NOMO-1 treated with dmso at 0.1 percent for 144 hours (cell line): ENCODE data around the gene C10orf90.

Experiments used
- DNase-seq: peaks from one replicate; lab custom pipeline; 2025; ENCODE audit not compliant: unreplicated experiment; lab: John Stamatoyannopoulos, UW

Gene C10orf90

GRCh38 chr10:126670056-126670894 lies at the start of gene C10orf90:
C10orf90 (minus strand) TSS chr10:126670693; CDS start chr10:126670480, 213 bp downstream.
- no peak for DNase-seq

GRCh38 chr10:126716366-126716765 lies 45.9 kb upstream of the C10orf90 start:
- no peak for DNase-seq

- DNase-seq = no peak
These were observed 43.1 kb upstream of the C10orf90 start for GRCh38 chr10:126713594-126713993.

- DNase-seq = no peak
These were observed 42.2 kb upstream of the C10orf90 start for GRCh38 chr10:126712681-126713080.

GRCh38 chr10:126705951-126706565 lies 35.6 kb upstream of the C10orf90 start:
- DNase-seq = no peak

- no peak for DNase-seq
These were observed 34.6 kb upstream of the C10orf90 start for GRCh38 chr10:126705131-126705530.

- no peak for DNase-seq
These were observed 34.2 kb upstream of the C10orf90 start for GRCh38 chr10:126704649-126705048.

- DNase-seq = no peak
These were observed 31.7 kb upstream of the C10orf90 start for GRCh38 chr10:126702181-126702580.

GRCh38 chr10:126701526-126701925 lies 31.0 kb upstream of the C10orf90 start:
- no peak for DNase-seq

- DNase-seq = no peak
These were observed 26.2 kb upstream of the C10orf90 start for GRCh38 chr10:126696684-126697083.

GRCh38 chr10:126691456-126691855 lies 21.0 kb upstream of the C10orf90 start:
- DNase-seq = no peak

- DNase-seq = no peak
These were observed 20.0 kb upstream of the C10orf90 start for GRCh38 chr10:126690534-126690933.

GRCh38 chr10:126689461-126689994 lies 19.0 kb upstream of the C10orf90 start:
- DNase-seq = no peak

- no peak for DNase-seq
These were observed 16.7 kb upstream of the C10orf90 start for GRCh38 chr10:126687121-126687606.

- DNase-seq = no peak
These were observed 16.2 kb upstream of the C10orf90 start for GRCh38 chr10:126686719-126687118.

- DNase-seq = no peak
These were observed 15.8 kb upstream of the C10orf90 start for GRCh38 chr10:126686268-126686667.

- no peak for DNase-seq
These were observed 15.3 kb upstream of the C10orf90 start for GRCh38 chr10:126685756-126686155.

- no peak for DNase-seq
These were observed 13.8 kb upstream of the C10orf90 start for GRCh38 chr10:126684171-126684745.

- no peak for DNase-seq
These were observed 13.0 kb upstream of the C10orf90 start for GRCh38 chr10:126683466-126683865.

- DNase-seq = no peak
These were observed 5.4 kb upstream of the C10orf90 start for GRCh38 chr10:126675656-126676438.
